Liver (tissue), 9 donors: ENCODE data around the gene URM1. TPM values are rescaled to one million over a fixed set of nuclear protein-coding genes. Genes with fewer than 3 reads are reported as not detected.

Source experiments
- DNase-seq: peaks from one replicate; pipeline ENCODE4 v3.0.0-alpha.2; 2017; ENCODE audit warnings: low spot score
- H3K27ac ChIP-seq, 2 donors: one replicate each; pipeline ENCODE4 v1.7.0; 2013; ENCODE audit warnings: inconsistent platforms in 2 of 2, low read length in 2 of 2, control low read depth in 1 of 2, low read depth in 1 of 2, mild to moderate bottlenecking in 1 of 2
- H3K27me3 ChIP-seq, 4 donors: one replicate each; pipeline versions ENCODE4 v1.6.1 to v1.7.0; 2013; ENCODE audit warnings: low read length in 3 of 4, inconsistent platforms in 1 of 4, mild to moderate bottlenecking in 1 of 4, moderate library complexity in 1 of 4; ENCODE audit not compliant: control insufficient read depth in 4 of 4, insufficient read depth in 4 of 4
- H3K36me3 ChIP-seq, 4 donors: one replicate each; pipeline versions ENCODE4 v1.6.1 to v1.7.0; 2013; ENCODE audit warnings: low read length in 3 of 4, mild to moderate bottlenecking in 3 of 4, low read depth in 1 of 4, moderate library complexity in 1 of 4; ENCODE audit not compliant: control insufficient read depth in 4 of 4, insufficient read depth in 3 of 4
- H3K4me1 ChIP-seq, 4 donors: one replicate each; pipeline versions ENCODE4 v1.6.1 to v1.7.0; 2013; ENCODE audit warnings: low read length in 3 of 4, mild to moderate bottlenecking in 3 of 4, moderate library complexity in 1 of 4; ENCODE audit not compliant: control insufficient read depth in 4 of 4, insufficient read depth in 4 of 4
- H3K4me3 ChIP-seq, 3 donors: one replicate each; pipeline versions ENCODE4 v1.6.1 to v1.7.0; 2013; ENCODE audit warnings: low read length in 3 of 3, control low read depth in 1 of 3, low read depth in 1 of 3, mild to moderate bottlenecking in 1 of 3
- H3K9ac ChIP-seq, 2 donors: one replicate each; pipeline ENCODE4 v1.7.0; 2013; ENCODE audit warnings: low read length in 2 of 2, mild to moderate bottlenecking in 2 of 2, moderate library complexity in 2 of 2, control low read depth in 1 of 2, low read depth in 1 of 2
- H3K9me3 ChIP-seq, 4 donors: one replicate each; pipeline versions ENCODE4 v1.6.1 to v1.7.0; 2013; ENCODE audit warnings: low read length in 3 of 4; ENCODE audit not compliant: control insufficient read depth in 4 of 4
- CTCF ChIP-seq: fragments of 150-350 bp; IDR thresholded peaks from 2 replicates; pipeline ENCODE4 v1.5.1; 2017; ENCODE audit warnings: improper control_type of control experiment, low read depth, low read length; ENCODE audit not compliant: missing input control
- FOXA2 ChIP-seq: IDR thresholded peaks from 2 replicates; pipeline ENCODE4 v1.6.1; 2016; ENCODE audit warnings: antibody characterized with exemption
- GABPA ChIP-seq, 2 donors: IDR thresholded peaks in 1 of 2; conservative IDR thresholded peaks in 1 of 2; 2 replicates each; pipeline ENCODE4 v1.6.1; 2016; ENCODE audit warnings: antibody characterized with exemption in 2 of 2, mild to moderate bottlenecking in 1 of 2, moderate library complexity in 1 of 2
- HNF4A ChIP-seq, 2 donors: conservative IDR thresholded peaks; 2 replicates each; pipeline ENCODE4 v1.6.1; 2016; ENCODE audit warnings: antibody characterized with exemption in 2 of 2, mild to moderate bottlenecking in 2 of 2
- HNF4G ChIP-seq: IDR thresholded peaks from 2 replicates; pipeline ENCODE4 v1.6.1; 2016; ENCODE audit warnings: antibody characterized with exemption
- NR2F2 ChIP-seq: IDR thresholded peaks from 2 replicates; pipeline ENCODE4 v1.6.1; 2016; ENCODE audit warnings: antibody characterized with exemption
- RAD21 ChIP-seq, 2 donors: IDR thresholded peaks; 2 replicates each; pipeline ENCODE4 v1.6.1; 2016; ENCODE audit warnings: antibody characterized with exemption in 2 of 2, mild to moderate bottlenecking in 2 of 2
- SP1 ChIP-seq: IDR thresholded peaks from 2 replicates; pipeline ENCODE4 v1.6.1; 2018; ENCODE audit warnings: antibody characterized with exemption, mild to moderate bottlenecking
- YY1 ChIP-seq: IDR thresholded peaks from 2 replicates; pipeline ENCODE4 v1.6.1; 2016; ENCODE audit warnings: antibody characterized with exemption, mild to moderate bottlenecking
- ZBTB33 ChIP-seq: IDR thresholded peaks from 2 replicates; pipeline ENCODE4 v1.6.1; 2016; ENCODE audit warnings: antibody characterized with exemption
- WGBS: extraction: QIAGEN DNeasy Blood & Tissue Kit; methylation state at CpG from one replicate; pipeline ENCODE4 v1.1.7; 2013; 5-methylcytosine and 5-hydroxymethylcytosine counted together
- polyA plus RNA-seq, 2 donors: library from polyadenylated mRNA; stranded (reverse) in 1 of 2; unstranded in 1 of 2; fragments of 200-250 nt in 1 of 2; fragments of >200 nt in 1 of 2; fragmentation: Nextera tagmentation in 1 of 2; extraction: Ambion mirVana in 1 of 2; gene quantifications; one replicate each; pipeline versions ENCODE4 v1.2.1 to v1.2.3, GENCODE V29; 2013 to 2015
- total RNA-seq, 2 donors: library from RNA; depleted of rRNA; stranded (reverse); fragments of >200 nt; gene quantifications; one replicate each; pipeline ENCODE4 v1.2.3, GENCODE V29; 2014
- TF ChIP-seq, protein P1 (sequence below): IDR thresholded peaks from 2 replicates; pipeline ENCODE4 v1.6.1; 2016; ENCODE audit warnings: antibody characterized with exemption
- TF ChIP-seq, protein P2 (sequence below): IDR thresholded peaks from 2 replicates; pipeline ENCODE4 v1.6.1; 2016; ENCODE audit warnings: antibody characterized with exemption, mild to moderate bottlenecking
- donor health status: healthy.
- donor health status: healthy.
- donor health status: healthy.
- donor health status: healthy.
- donor health status: healthy.

URM1 gene
- total and polyA plus RNA-seq, 4 donors: 12.1 to 35.0 (median 19.5) TPM

DNA sequence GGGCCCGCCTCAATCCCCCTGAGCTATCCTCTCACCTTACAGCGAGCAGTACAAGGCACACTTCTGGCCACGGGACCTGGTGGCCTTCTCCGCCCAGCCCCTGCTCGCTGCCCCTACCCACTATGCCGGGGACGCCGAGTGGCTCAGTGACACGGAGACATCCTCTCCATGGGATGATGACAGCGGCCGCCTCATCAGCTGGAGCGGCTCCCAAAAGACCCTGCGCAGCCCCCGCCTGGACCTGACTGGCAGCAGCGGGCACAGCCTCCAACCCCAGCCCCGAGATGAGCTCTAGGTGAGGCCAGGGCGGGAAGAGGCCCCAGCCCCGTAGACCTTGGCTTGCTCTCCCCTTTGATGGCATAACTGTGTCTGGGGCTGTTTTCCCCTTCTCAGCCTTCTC is 64.4 kb downstream of the URM1 start:
- WGBS: 94% methylated on average over 18 of the region's 18 CpGs
- H3K27ac ChIP-seq: no peak overlapping the region
- DNase-seq: no peak

DNA sequence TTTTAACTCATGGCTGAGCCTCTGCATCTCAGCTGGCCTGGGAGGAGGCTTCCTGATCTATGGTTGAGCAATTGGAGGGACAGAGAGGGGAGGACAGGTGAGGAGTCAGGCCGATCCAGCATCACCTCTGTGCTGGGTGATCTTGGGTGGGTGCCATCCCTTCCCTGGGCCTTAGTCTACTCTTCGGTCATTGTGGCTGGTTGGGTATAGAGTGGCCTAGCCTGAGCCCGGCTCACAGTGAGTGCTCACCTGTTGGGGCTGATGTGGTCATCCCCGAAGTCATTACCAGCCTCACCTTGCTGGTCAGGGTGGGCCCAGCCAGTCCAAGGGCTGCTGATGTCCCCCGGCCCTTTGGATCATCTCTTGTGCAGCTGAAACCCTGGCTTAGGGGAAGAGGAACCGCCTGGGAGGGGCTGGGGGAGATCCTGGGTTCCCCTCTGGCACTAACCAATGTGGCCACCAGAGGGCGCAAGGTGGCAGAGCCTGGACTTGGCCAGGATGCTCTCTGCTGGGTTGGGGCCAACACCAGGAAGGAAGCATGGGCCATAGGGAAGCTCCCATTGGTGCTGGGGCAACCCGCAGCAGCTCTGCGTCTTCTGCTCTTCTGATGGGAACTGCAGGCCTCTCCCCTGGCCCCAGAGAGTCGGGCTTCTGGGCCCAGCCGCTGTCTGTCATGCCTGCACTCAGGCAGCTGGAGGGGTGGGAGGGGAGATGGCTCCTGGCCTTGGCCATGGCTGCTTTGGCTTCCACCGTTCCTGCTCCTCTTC is 67.4 kb downstream of the URM1 start:
- TF ChIP-seq ZBTB33 (no peak), HNF4G (no peak), RAD21 (IDR thresholded peaks at IDR 0.05) (peak; percentile 82 to 91), CTCF (peak; percentile 89), HNF4A (conservative IDR thresholded peaks at IDR 0.05) (no peak), NR2F2 (no peak), GABPA (IDR thresholded peaks at IDR 0.05 in 1 of 2, conservative IDR thresholded peaks at IDR 0.05 in 1 of 2) (no peak)
- TF ChIP-seq, protein P1, sequence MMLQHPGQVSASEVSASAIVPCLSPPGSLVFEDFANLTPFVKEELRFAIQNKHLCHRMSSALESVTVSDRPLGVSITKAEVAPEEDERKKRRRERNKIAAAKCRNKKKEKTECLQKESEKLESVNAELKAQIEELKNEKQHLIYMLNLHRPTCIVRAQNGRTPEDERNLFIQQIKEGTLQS: no peak
- TF ChIP-seq, protein P2, sequence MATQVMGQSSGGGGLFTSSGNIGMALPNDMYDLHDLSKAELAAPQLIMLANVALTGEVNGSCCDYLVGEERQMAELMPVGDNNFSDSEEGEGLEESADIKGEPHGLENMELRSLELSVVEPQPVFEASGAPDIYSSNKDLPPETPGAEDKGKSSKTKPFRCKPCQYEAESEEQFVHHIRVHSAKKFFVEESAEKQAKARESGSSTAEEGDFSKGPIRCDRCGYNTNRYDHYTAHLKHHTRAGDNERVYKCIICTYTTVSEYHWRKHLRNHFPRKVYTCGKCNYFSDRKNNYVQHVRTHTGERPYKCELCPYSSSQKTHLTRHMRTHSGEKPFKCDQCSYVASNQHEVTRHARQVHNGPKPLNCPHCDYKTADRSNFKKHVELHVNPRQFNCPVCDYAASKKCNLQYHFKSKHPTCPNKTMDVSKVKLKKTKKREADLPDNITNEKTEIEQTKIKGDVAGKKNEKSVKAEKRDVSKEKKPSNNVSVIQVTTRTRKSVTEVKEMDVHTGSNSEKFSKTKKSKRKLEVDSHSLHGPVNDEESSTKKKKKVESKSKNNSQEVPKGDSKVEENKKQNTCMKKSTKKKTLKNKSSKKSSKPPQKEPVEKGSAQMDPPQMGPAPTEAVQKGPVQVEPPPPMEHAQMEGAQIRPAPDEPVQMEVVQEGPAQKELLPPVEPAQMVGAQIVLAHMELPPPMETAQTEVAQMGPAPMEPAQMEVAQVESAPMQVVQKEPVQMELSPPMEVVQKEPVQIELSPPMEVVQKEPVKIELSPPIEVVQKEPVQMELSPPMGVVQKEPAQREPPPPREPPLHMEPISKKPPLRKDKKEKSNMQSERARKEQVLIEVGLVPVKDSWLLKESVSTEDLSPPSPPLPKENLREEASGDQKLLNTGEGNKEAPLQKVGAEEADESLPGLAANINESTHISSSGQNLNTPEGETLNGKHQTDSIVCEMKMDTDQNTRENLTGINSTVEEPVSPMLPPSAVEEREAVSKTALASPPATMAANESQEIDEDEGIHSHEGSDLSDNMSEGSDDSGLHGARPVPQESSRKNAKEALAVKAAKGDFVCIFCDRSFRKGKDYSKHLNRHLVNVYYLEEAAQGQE: no peak
- peaks cover 0 to 2% (median 0%) of the 10 kb centered on the region in 4 donors for H3K4me1 ChIP-seq
- H3K4me3 ChIP-seq: no peak overlapping the region
- H3K9me3 ChIP-seq: no peaks in the 10 kb centered on the region
- DNase-seq: peak; percentile 89
- H3K27me3 ChIP-seq: no peaks in the 10 kb centered on the region
- no peaks in the 10 kb centered on the region for H3K36me3 ChIP-seq
- no peak overlapping the region for H3K27ac ChIP-seq
- H3K9ac ChIP-seq: no peak overlapping the region
- WGBS: 32% methylated on average over 12 of the region's 12 CpGs

More for the DNA sequence above, 64.4 kb downstream of the URM1 start:
- TF ChIP-seq, protein P1: no peak
- TF ChIP-seq, protein P2: no peak
- TF ChIP-seq NR2F2 (no peak), SP1 (no peak), FOXA2 (no peak), YY1 (no peak)
- Histone ChIP-seq H3K36me3 (no peaks in the 10 kb centered on the region), H3K9me3 (no peaks in the 10 kb centered on the region), H3K4me3 (no peak overlapping the region), H3K9ac (no peak overlapping the region), H3K4me1 (peaks cover 0 to 2% (median 0%) of the 10 kb centered on the region in 4 donors), H3K27me3 (no peaks in the 10 kb centered on the region)
